ENCODE data around the gene PTPRG. TPM values are rescaled to one million over a fixed set of nuclear protein-coding genes. Genes with fewer than 3 reads are reported as not detected.

Gene PTPRG
- total and polyA plus RNA-seq, 10 of the 15 experiments (the other 5 are each of a cell fraction or from before 2014, with no cell fraction given): 0.29 to 20.7 (median 1.4) TPM

DNA sequence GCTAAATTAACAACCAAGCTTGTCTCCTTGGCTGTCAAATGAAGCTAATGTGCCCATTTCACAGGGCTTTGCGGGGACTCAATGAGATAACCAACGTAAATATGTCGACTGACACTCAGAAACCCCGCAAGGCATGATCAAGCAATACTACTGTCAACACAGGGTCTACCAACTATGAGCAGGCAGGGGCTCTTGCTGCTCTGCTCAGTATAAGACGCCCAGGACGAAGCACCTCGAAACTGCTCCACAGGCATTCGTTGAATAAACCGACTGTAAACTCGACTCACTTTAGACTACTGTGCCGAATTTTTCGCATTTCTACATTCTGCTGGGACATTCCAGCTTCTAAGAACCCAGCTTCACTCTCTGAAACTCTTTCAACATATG lies 757.0 kb downstream of the PTPRG start (continued):
- TF ChIP-seq NFYB (IDR thresholded peaks at IDR 0.05; ENCODE audit: insufficient read depth, low read depth, low read length): no peak
- TF ChIP-seq BRCA1 (IDR thresholded peaks at IDR 0.05; ENCODE audit: low read depth, low read length): no peak
- TF ChIP-seq ASH2L (IDR thresholded peaks at IDR 0.05; ENCODE audit: borderline replicate concordance, low read depth): no peak
- TF ChIP-seq, protein P1, sequence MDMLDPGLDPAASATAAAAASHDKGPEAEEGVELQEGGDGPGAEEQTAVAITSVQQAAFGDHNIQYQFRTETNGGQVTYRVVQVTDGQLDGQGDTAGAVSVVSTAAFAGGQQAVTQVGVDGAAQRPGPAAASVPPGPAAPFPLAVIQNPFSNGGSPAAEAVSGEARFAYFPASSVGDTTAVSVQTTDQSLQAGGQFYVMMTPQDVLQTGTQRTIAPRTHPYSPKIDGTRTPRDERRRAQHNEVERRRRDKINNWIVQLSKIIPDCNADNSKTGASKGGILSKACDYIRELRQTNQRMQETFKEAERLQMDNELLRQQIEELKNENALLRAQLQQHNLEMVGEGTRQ (IDR thresholded peaks at IDR 0.05; ENCODE audit: borderline replicate concordance, low read depth, low read length): no peak
- no peak for TF ChIP-seq GATAD2B (conservative IDR thresholded peaks at IDR 0.05; ENCODE audit: low read depth)
- TF ChIP-seq SUZ12 (IDR thresholded peaks at IDR 0.05; ENCODE audit: unreplicated experiment): no peak
- no peak for TF ChIP-seq IRF5 (IDR thresholded peaks at IDR 0.05; ENCODE audit: borderline replicate concordance)
- TF ChIP-seq, protein P2, sequence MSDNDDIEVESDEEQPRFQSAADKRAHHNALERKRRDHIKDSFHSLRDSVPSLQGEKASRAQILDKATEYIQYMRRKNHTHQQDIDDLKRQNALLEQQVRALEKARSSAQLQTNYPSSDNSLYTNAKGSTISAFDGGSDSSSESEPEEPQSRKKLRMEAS (IDR thresholded peaks at IDR 0.05; ENCODE audit: low read depth, low read length): no peak
- TF ChIP-seq GABPA (IDR thresholded peaks at IDR 0.05; ENCODE audit: low read depth): no peak
- TF ChIP-seq TCF12 (IDR thresholded peaks at IDR 0.05; ENCODE audit: low read depth, low read length): no peak
